SK-N-SH treated with all-trans-retinoic acid at 6 μM for 48 hours (cell line): Measurements from ENCODE around the gene TMEM132C.

Experiments used
- BACH2 ChIP-seq: fragments of 250-450 bp; sonication (Bioruptor Pico); IDR thresholded peaks from 2 replicates; pipeline ENCODE4 v1.9.0; 2021; ENCODE audit warnings: mild to moderate bottlenecking, borderline replicate concordance
- PATZ1 ChIP-seq: fragments of 250-450 bp; sonication (Bioruptor Pico); IDR thresholded peaks from 2 replicates; pipeline ENCODE4 v1.8.0; 2020; ENCODE audit warnings: mild to moderate bottlenecking, moderate library complexity, borderline replicate concordance
- TCF4 ChIP-seq: fragments of 250-450 bp; sonication (Bioruptor Pico); IDR thresholded peaks from 2 replicates; pipeline ENCODE4 v1.8.0; 2021; ENCODE audit warnings: mild to moderate bottlenecking, moderate library complexity, borderline replicate concordance
- TOX ChIP-seq: fragments of 250-450 bp; sonication (Bioruptor Pico); IDR thresholded peaks from 2 replicates; pipeline ENCODE4 v1.8.0; 2021; ENCODE audit warnings: mild to moderate bottlenecking, moderate library complexity, borderline replicate concordance
- TSHZ2 ChIP-seq: fragments of 250-450 bp; sonication (Bioruptor Pico); IDR thresholded peaks from 2 replicates; pipeline ENCODE4 v1.5.0; 2020; ENCODE audit warnings: mild to moderate bottlenecking, moderate library complexity

- TF ChIP-seq TCF4 (CRISPR knock-in tag) (no peak), TOX (no peak), BACH2 (CRISPR knock-in tag) (no peak), TSHZ2 (no peak), PATZ1 (no peak)
Measured at GRCh38 chr12:128592220-128592744, 325.3 kb downstream of the TMEM132C start.
